ENCODE data around the gene RGS4.

GRCh38 chr1:163055005-163055404 lies 14.2 kb upstream of the RGS4 start:
- no peak for TF ChIP-seq CTCF (IDR thresholded peaks at IDR 0.05; ENCODE audit: borderline replicate concordance, extremely low read depth, low read length, poor library complexity, severe bottlenecking)
- TF ChIP-seq EZH2 (IDR thresholded peaks at IDR 0.05; ENCODE audit: borderline replicate concordance, low read depth, low read length, severe bottlenecking): no peak
